ENCODE results near the gene GAB1.
"Not testable (repeated sequence)": the region's sequence is repeated elsewhere in the genome, so short reads cannot be mapped to it uniquely, and the experiment has no call there.

GAB1 gene

GRCh38 chr4:143346206-143346605 lies 9.5 kb downstream of the GAB1 start:
- H3K9me3 ChIP-seq (ENCODE audit: control insufficient read depth, insufficient read depth, low read length) = no peaks in the 10 kb centered on the region

GRCh38 chr4:143347484-143348111 lies 10.9 kb downstream of the GAB1 start:
- peaks cover 33% of the 10 kb centered on the region for H3K4me1 ChIP-seq (ENCODE audit: insufficient read depth, low read length)
- H3K9ac ChIP-seq (ENCODE audit: low read depth, low read length) = no peak overlapping the region
- H3K9me3 ChIP-seq (ENCODE audit: control insufficient read depth, insufficient read depth, low read length) = no peaks in the 10 kb centered on the region
- H3K36me3 ChIP-seq (ENCODE audit: insufficient read depth, low read length) = no peaks in the 10 kb centered on the region; the same call in 1 of the 2 replicates

More at GRCh38 chr4:143346206-143346605, 9.5 kb downstream of the GAB1 start:
- Histone ChIP-seq H3K4me1 (ENCODE audit: insufficient read depth, low read length) (peaks cover 21% of the 10 kb centered on the region), H3K36me3 (ENCODE audit: insufficient read depth, low read length) (no peaks in the 10 kb centered on the region), H3K9ac (ENCODE audit: low read depth, low read length) (no peak overlapping the region)

- Histone ChIP-seq H3K9ac (ENCODE audit: low read depth, low read length) (no peak overlapping the region), H3K9me3 (ENCODE audit: control insufficient read depth, insufficient read depth, low read length) (no peaks in the 10 kb centered on the region), H3K4me1 (ENCODE audit: insufficient read depth, low read length) (peaks cover 35% of the 10 kb centered on the region), H3K36me3 (ENCODE audit: insufficient read depth, low read length) (no peaks in the 10 kb centered on the region; the same call in 1 of the 2 replicates)
Measured at GRCh38 chr4:143348233-143349077, 11.8 kb downstream of the GAB1 start.

GRCh38 chr4:143349858-143350527 lies 13.3 kb downstream of the GAB1 start:
- H3K9ac ChIP-seq (ENCODE audit: low read depth, low read length); H3K9me3 ChIP-seq (ENCODE audit: control insufficient read depth, insufficient read depth, low read length); H3K36me3 ChIP-seq (ENCODE audit: insufficient read depth, low read length): not testable (repeated sequence)
- peaks cover 28% of the 10 kb centered on the region for H3K4me1 ChIP-seq (ENCODE audit: insufficient read depth, low read length)

- H3K9me3 ChIP-seq (ENCODE audit: control insufficient read depth, insufficient read depth, low read length) = no peaks in the 10 kb centered on the region
- H3K9ac ChIP-seq (ENCODE audit: low read depth, low read length) = peak overlapping the region; percentile 10; the same call in 1 of the 2 replicates
- H3K36me3 ChIP-seq (ENCODE audit: insufficient read depth, low read length) = no peaks in the 10 kb centered on the region; the same call in 1 of the 2 replicates
- H3K4me1 ChIP-seq (ENCODE audit: insufficient read depth, low read length) = peaks cover 33% of the 10 kb centered on the region
Measured at GRCh38 chr4:143351149-143351691, 14.5 kb downstream of the GAB1 start.

GRCh38 chr4:143351774-143352451 lies 15.2 kb downstream of the GAB1 start:
- Histone ChIP-seq H3K4me1 (ENCODE audit: insufficient read depth, low read length) (peaks cover 37% of the 10 kb centered on the region), H3K9me3 (ENCODE audit: control insufficient read depth, insufficient read depth, low read length) (no peaks in the 10 kb centered on the region), H3K36me3 (ENCODE audit: insufficient read depth, low read length) (no peaks in the 10 kb centered on the region; the same call in 1 of the 2 replicates), H3K9ac (ENCODE audit: low read depth, low read length) (peak overlapping the region; percentile 10; the same call in 1 of the 2 replicates)

- Histone ChIP-seq H3K9me3 (ENCODE audit: control insufficient read depth, insufficient read depth, low read length) (no peaks in the 10 kb centered on the region), H3K9ac (ENCODE audit: low read depth, low read length) (no peak overlapping the region), H3K36me3 (ENCODE audit: insufficient read depth, low read length) (no peaks in the 10 kb centered on the region; the same call in 1 of the 2 replicates), H3K4me1 (ENCODE audit: insufficient read depth, low read length) (peaks cover 45% of the 10 kb centered on the region)
Measured at GRCh38 chr4:143352720-143353119, 16.0 kb downstream of the GAB1 start.

- Histone ChIP-seq H3K4me1 (ENCODE audit: insufficient read depth, low read length) (peaks cover 50% of the 10 kb centered on the region), H3K36me3 (ENCODE audit: insufficient read depth, low read length) (no peaks in the 10 kb centered on the region; the same call in 1 of the 2 replicates), H3K9me3 (ENCODE audit: control insufficient read depth, insufficient read depth, low read length) (no peaks in the 10 kb centered on the region), H3K9ac (ENCODE audit: low read depth, low read length) (no peak overlapping the region)
Measured at GRCh38 chr4:143353797-143354196, 17.1 kb downstream of the GAB1 start.

- peaks cover 62% of the 10 kb centered on the region for H3K4me1 ChIP-seq (ENCODE audit: insufficient read depth, low read length)
Measured at GRCh38 chr4:143354990-143355389, 18.3 kb downstream of the GAB1 start.

GRCh38 chr4:143355540-143356217 lies 19.0 kb downstream of the GAB1 start:
- Histone ChIP-seq H3K4me1 (ENCODE audit: insufficient read depth, low read length) (peaks cover 62% of the 10 kb centered on the region), H3K36me3 (ENCODE audit: insufficient read depth, low read length) (no peaks in the 10 kb centered on the region; the same call in 1 of the 2 replicates), H3K9me3 (ENCODE audit: control insufficient read depth, insufficient read depth, low read length) (no peaks in the 10 kb centered on the region), H3K9ac (ENCODE audit: low read depth, low read length) (no peak overlapping the region)

More at GRCh38 chr4:143354990-143355389, 18.3 kb downstream of the GAB1 start:
- Histone ChIP-seq H3K9me3 (ENCODE audit: control insufficient read depth, insufficient read depth, low read length) (no peaks in the 10 kb centered on the region), H3K36me3 (ENCODE audit: insufficient read depth, low read length) (no peaks in the 10 kb centered on the region; the same call in 1 of the 2 replicates), H3K9ac (ENCODE audit: low read depth, low read length) (no peak overlapping the region)

GRCh38 chr4:143356493-143356892 lies 19.8 kb downstream of the GAB1 start:
- Histone ChIP-seq H3K36me3 (ENCODE audit: insufficient read depth, low read length) (no peaks in the 10 kb centered on the region; the same call in 1 of the 2 replicates), H3K9me3 (ENCODE audit: control insufficient read depth, insufficient read depth, low read length) (no peaks in the 10 kb centered on the region), H3K4me1 (ENCODE audit: insufficient read depth, low read length) (peaks cover 68% of the 10 kb centered on the region), H3K9ac (ENCODE audit: low read depth, low read length) (no peak overlapping the region)

GRCh38 chr4:143357161-143357845 lies 20.6 kb downstream of the GAB1 start:
- no peaks in the 10 kb centered on the region; the same call in 1 of the 2 replicates for H3K36me3 ChIP-seq (ENCODE audit: insufficient read depth, low read length)
- H3K4me1 ChIP-seq (ENCODE audit: insufficient read depth, low read length) = peaks cover 59% of the 10 kb centered on the region
- no peaks in the 10 kb centered on the region for H3K9me3 ChIP-seq (ENCODE audit: control insufficient read depth, insufficient read depth, low read length)
- H3K9ac ChIP-seq (ENCODE audit: low read depth, low read length) = no peak overlapping the region

- Histone ChIP-seq H3K9ac (ENCODE audit: low read depth, low read length) (no peak overlapping the region), H3K4me1 (ENCODE audit: insufficient read depth, low read length) (peaks cover 54% of the 10 kb centered on the region), H3K36me3 (ENCODE audit: insufficient read depth, low read length) (no peaks in the 10 kb centered on the region), H3K9me3 (ENCODE audit: control insufficient read depth, insufficient read depth, low read length) (no peaks in the 10 kb centered on the region)
Measured at GRCh38 chr4:143358419-143358818, 21.7 kb downstream of the GAB1 start.
